GM12891 (cell line): ENCODE results near the gene CHRM2.

Experiments used
- DNase-seq: peaks from one replicate; pipeline ENCODE4 v3.0.0; 2011; ENCODE audit warnings: low spot score; ENCODE audit not compliant: insufficient read length
- FAIRE-seq: peaks from 2 replicates; lab custom pipeline; 2011; peaks lifted over from hg19 to GRCh38; lab: Jason Lieb, UNC
- PAX5 ChIP-seq: IDR thresholded peaks from 2 replicates; pipeline ENCODE4 v1.6.1; 2011; ENCODE audit warnings: low read length, moderate library complexity, mild to moderate bottlenecking; ENCODE audit not compliant: insufficient read depth, severe bottlenecking
- POLR2A ChIP-seq: IDR thresholded peaks from 2 replicates; pipeline ENCODE4 v1.6.1; 2011; ENCODE audit warnings: low read depth, low read length, control low read depth
- POLR2AphosphoS5 ChIP-seq: IDR thresholded peaks from 2 replicates; pipeline ENCODE4 v1.6.1; 2011; ENCODE audit warnings: low read depth, low read length, control low read depth
- POU2F2 ChIP-seq: IDR thresholded peaks from 2 replicates; pipeline ENCODE4 v1.6.1; 2011; ENCODE audit warnings: low read depth, mild to moderate bottlenecking, control low read depth, low read length, moderate library complexity
- SPI1 ChIP-seq: IDR thresholded peaks from 2 replicates; pipeline ENCODE4 v1.6.1; 2011; ENCODE audit warnings: low read depth, low read length, control low read depth
- TAF1 ChIP-seq: IDR thresholded peaks from 2 replicates; pipeline ENCODE4 v1.6.1; 2011; ENCODE audit warnings: low read depth, low read length, control low read depth

CHRM2 gene

GRCh38 chr7:136925044-136925443, 56.6 kb downstream of the CHRM2 start:
- FAIRE-seq = no peak
- no peak for DNase-seq
- no peak for TF ChIP-seq POLR2AphosphoS5
- TF ChIP-seq POU2F2 = no peak
- TF ChIP-seq PAX5 = no peak
- TF ChIP-seq POLR2A = no peak
- TF ChIP-seq SPI1 = no peak
- TF ChIP-seq TAF1 = no peak

- DNase-seq (no peak), FAIRE-seq (no peak)
- no peak for TF ChIP-seq POLR2AphosphoS5
- no peak for TF ChIP-seq POU2F2
- no peak for TF ChIP-seq TAF1
- no peak for TF ChIP-seq POLR2A
- TF ChIP-seq PAX5 = no peak
- TF ChIP-seq SPI1 = no peak
These were observed 57.1 kb downstream of the CHRM2 start for GRCh38 chr7:136925556-136925955.

DNA sequence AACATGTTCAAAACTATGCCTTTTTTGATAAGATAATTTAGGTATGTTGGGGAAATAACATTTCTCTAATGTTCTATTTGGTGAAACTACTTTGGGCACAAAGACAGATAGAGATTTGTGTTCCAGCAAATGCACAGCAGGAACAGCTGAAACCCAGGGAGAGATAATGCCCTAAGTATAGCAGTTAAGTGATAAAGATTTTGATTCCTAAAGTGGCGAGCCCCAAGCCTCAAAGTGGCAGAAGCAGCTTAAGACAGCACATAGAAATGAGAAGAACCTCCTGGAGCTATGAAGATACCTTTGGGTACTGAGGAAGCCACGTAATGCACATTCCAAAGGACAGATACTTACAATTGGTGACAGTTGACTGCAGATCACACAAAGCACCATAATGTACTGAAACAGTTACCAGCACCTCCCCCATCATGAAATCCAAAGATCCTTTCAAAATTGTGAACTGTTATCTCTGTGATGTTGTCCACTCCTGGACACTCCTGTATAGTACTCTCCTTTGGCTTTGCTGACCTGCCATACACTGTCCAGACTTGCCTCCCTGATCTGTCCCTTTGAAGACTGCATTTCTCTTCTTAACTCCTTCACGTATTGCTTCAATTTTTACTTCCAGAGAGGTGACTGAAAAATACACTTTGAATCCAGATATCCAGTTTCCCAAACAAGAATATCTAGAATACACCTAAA, 62.9 kb downstream of the CHRM2 start:
- DNase-seq (no peak), FAIRE-seq (no peak)
- no peak for TF ChIP-seq TAF1
- TF ChIP-seq POLR2AphosphoS5 = no peak
- TF ChIP-seq PAX5 = no peak
- TF ChIP-seq SPI1 = no peak
- no peak for TF ChIP-seq POU2F2
- TF ChIP-seq POLR2A = no peak

GRCh38 chr7:136937436-136937835, 69.0 kb downstream of the CHRM2 start:
- FAIRE-seq (no peak), DNase-seq (no peak)
- TF ChIP-seq POLR2AphosphoS5 (no peak), SPI1 (no peak), POU2F2 (no peak), PAX5 (no peak), TAF1 (no peak), POLR2A (no peak)

GRCh38 chr7:136938476-136938875, 70.0 kb downstream of the CHRM2 start:
- no peak for FAIRE-seq
- no peak for TF ChIP-seq PAX5
- TF ChIP-seq POLR2A = no peak
- TF ChIP-seq POU2F2 = no peak
- DNase-seq = no peak

- TF ChIP-seq PAX5 = no peak
- no peak for TF ChIP-seq POLR2AphosphoS5
- TF ChIP-seq POU2F2 = no peak
- no peak for TF ChIP-seq SPI1
- no peak for TF ChIP-seq TAF1
- no peak for TF ChIP-seq POLR2A
These were observed 71.7 kb downstream of the CHRM2 start for GRCh38 chr7:136940122-136940521.

DNA sequence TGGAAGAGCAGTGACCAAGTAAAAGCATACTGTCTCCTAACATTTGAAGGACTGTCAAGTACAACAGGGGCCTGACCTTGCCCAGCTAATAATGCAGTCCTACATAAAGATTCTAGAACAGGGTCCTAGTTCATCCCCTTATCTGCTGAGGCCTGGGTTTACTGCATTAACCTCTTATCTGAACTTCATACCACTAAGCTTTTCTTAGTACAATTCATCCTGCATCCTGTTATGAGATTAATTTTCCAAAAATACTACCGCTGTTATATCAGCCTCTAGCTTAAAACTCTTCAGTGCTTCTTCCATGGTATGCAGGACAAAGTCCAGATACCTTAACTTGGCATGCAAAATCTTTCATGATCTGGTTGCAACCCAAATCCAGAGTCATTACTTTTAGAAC, 72.5 kb downstream of the CHRM2 start:
- FAIRE-seq (no peak), DNase-seq (no peak)
- no peak for TF ChIP-seq POLR2A
- no peak for TF ChIP-seq POLR2AphosphoS5
- TF ChIP-seq TAF1 = no peak

More at GRCh38 chr7:136940122-136940521, 71.7 kb downstream of the CHRM2 start:
- no peak for FAIRE-seq
- no peak for DNase-seq

DNA sequence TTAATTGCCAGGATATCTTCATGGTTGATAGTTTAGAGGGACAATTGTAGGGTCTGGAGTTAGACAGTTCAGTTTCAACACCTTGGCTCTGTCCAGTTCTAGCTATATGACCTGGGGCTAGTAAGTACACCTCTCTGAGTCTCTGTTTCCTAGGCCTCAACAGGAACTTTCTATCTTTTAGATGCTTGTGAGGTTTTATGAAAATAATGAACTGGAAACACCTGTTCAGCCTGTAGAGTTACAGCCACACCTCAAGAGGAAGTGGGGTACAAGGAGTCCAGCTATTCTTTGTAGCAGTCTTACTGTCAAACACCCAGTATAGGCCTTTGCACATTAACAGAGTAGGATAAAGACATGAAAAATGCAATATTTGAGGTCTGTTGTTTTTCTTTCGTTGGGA, 73.4 kb downstream of the CHRM2 start:
- no peak for DNase-seq
- TF ChIP-seq PAX5 (no peak), TAF1 (no peak), POU2F2 (no peak), POLR2AphosphoS5 (no peak), SPI1 (no peak), POLR2A (no peak)
- FAIRE-seq = no peak

GRCh38 chr7:136942401-136942800, 73.9 kb downstream of the CHRM2 start:
- no peak for TF ChIP-seq POLR2AphosphoS5
- TF ChIP-seq TAF1 = no peak
- no peak for DNase-seq
- FAIRE-seq = no peak

- TF ChIP-seq TAF1 (no peak), POLR2A (no peak), POU2F2 (no peak), PAX5 (no peak), POLR2AphosphoS5 (no peak), SPI1 (no peak)
- FAIRE-seq (no peak), DNase-seq (no peak)
These were observed 74.5 kb downstream of the CHRM2 start for GRCh38 chr7:136942994-136943393.
